TTC549 (cell line): ENCODE data around the gene RBM48.
"Not testable (repeated sequence)": the region's sequence is repeated elsewhere in the genome, so short reads cannot be mapped to it uniquely, and the experiment has no call there.

Source experiments
- FAIRE-seq: peaks from 2 replicates; lab custom pipeline; 2012; peaks lifted over from hg19 to GRCh38; lab: Jason Lieb, UNC

Gene RBM48

GRCh38 chr7:92545116-92545515 is 16.5 kb downstream of the RBM48 start:
- FAIRE-seq: not testable (repeated sequence)

GRCh38 chr7:92546856-92547497 is 18.4 kb downstream of the RBM48 start:
- FAIRE-seq: no peak

- no peak for FAIRE-seq
Measured at GRCh38 chr7:92547579-92547978, 19.0 kb downstream of the RBM48 start.

- FAIRE-seq: no peak
Measured at GRCh38 chr7:92550194-92550593, 21.6 kb downstream of the RBM48 start.

- no peak for FAIRE-seq
Measured at GRCh38 chr7:92557249-92557648, 28.7 kb downstream of the RBM48 start.

- no peak for FAIRE-seq
Measured at GRCh38 chr7:92557808-92558362, 29.3 kb downstream of the RBM48 start.

- FAIRE-seq: no peak
Measured at GRCh38 chr7:92560602-92561001, 32.0 kb downstream of the RBM48 start.

- no peak for FAIRE-seq
Measured at GRCh38 chr7:92563345-92563744, 34.8 kb downstream of the RBM48 start.

GRCh38 chr7:92567460-92567859 is 38.9 kb downstream of the RBM48 start:
- FAIRE-seq: no peak

- FAIRE-seq: no peak
Measured at GRCh38 chr7:92569137-92569536, 40.5 kb downstream of the RBM48 start.

- no peak for FAIRE-seq
Measured at GRCh38 chr7:92576296-92576695, 47.7 kb downstream of the RBM48 start.

GRCh38 chr7:92582948-92583347 is 54.4 kb downstream of the RBM48 start:
- FAIRE-seq: no peak

GRCh38 chr7:92584953-92585352 is 56.4 kb downstream of the RBM48 start:
- FAIRE-seq: no peak

GRCh38 chr7:92586403-92586802 is 57.8 kb downstream of the RBM48 start:
- no peak for FAIRE-seq

- no peak for FAIRE-seq
Measured at GRCh38 chr7:92586841-92587240, 58.2 kb downstream of the RBM48 start.
